ENCODE data around the gene FSTL4.

Gene FSTL4

GRCh38 chr5:133565993-133566392, 46.3 kb downstream of the FSTL4 start:
- ATAC-seq: peak; percentile 33; the same call in 1 of the 3 replicates
- TF ChIP-seq ZC3H10 (CRISPR knock-in tag; IDR thresholded peaks at IDR 0.05) (no peak), ZNF70 (CRISPR knock-in tag; IDR thresholded peaks at IDR 0.05) (no peak), ZFP3 (CRISPR knock-in tag; IDR thresholded peaks at IDR 0.05) (no peak), PPARA (CRISPR knock-in tag; IDR thresholded peaks at IDR 0.05; ENCODE audit: borderline replicate concordance) (no peak), ZNF565 (CRISPR knock-in tag; conservative IDR thresholded peaks at IDR 0.05; ENCODE audit: low read depth) (no peak), SNAI2 (CRISPR knock-in tag; IDR thresholded peaks at IDR 0.05) (no peak), CSDC2 (CRISPR knock-in tag; IDR thresholded peaks at IDR 0.05) (no peak), RARB (CRISPR knock-in tag; IDR thresholded peaks at IDR 0.05) (no peak), OSR1 (CRISPR knock-in tag; IDR thresholded peaks at IDR 0.05) (no peak), ESRRG (CRISPR knock-in tag; IDR thresholded peaks at IDR 0.05) (no peak)

DNA sequence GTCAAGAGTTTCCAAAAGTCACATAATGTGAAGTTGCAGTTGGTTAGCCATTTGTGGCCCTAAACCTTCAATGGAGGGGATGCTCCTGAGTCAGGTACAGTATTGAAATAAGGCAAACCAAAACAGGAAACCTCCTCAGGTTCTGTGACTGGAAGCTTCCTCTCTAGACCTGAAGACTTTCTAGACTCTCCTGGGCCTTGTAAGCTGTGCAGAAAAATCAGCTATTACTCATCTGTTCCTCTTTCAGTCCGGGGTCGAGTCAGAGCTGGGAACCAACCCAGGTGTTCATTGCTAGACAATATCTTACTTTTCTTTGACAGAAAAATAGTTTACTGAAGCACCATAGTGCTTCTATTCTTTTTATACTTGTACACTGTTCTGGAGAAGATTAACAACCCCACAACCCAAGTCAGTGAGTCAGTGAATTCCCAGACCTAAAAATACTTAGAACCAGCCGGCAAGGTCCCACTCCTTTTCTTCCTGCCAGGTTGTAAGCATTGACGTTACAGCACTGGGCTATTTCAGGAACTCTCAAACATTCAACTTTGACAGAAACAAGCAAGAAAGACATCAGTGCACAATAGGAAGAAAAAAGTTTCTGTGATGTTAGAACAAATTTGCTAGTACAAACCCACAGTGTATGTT, 47.3 kb downstream of the FSTL4 start:
- TF ChIP-seq CSRNP3 (CRISPR knock-in tag; IDR thresholded peaks at IDR 0.05) (no peak), POU6F1 (CRISPR knock-in tag; IDR thresholded peaks at IDR 0.05; ENCODE audit: borderline replicate concordance, low read depth) (no peak), BACH2 (CRISPR knock-in tag; IDR thresholded peaks at IDR 0.05; ENCODE audit: borderline replicate concordance) (no peak), SNAI2 (CRISPR knock-in tag; IDR thresholded peaks at IDR 0.05) (no peak), TOX (CRISPR knock-in tag; IDR thresholded peaks at IDR 0.05; ENCODE audit: borderline replicate concordance) (no peak), ISL1 (CRISPR knock-in tag; IDR thresholded peaks at IDR 0.05) (no peak), PATZ1 (CRISPR knock-in tag; IDR thresholded peaks at IDR 0.05; ENCODE audit: borderline replicate concordance) (no peak), TSHZ2 (CRISPR knock-in tag; IDR thresholded peaks at IDR 0.05) (no peak), RARB (CRISPR knock-in tag; IDR thresholded peaks at IDR 0.05) (no peak), ZNF70 (CRISPR knock-in tag; IDR thresholded peaks at IDR 0.05) (no peak), ESRRG (CRISPR knock-in tag; IDR thresholded peaks at IDR 0.05) (no peak), ZC3H10 (CRISPR knock-in tag; IDR thresholded peaks at IDR 0.05) (no peak), TCF4 (CRISPR knock-in tag; IDR thresholded peaks at IDR 0.05; ENCODE audit: borderline replicate concordance) (no peak), GLIS3 (CRISPR knock-in tag; IDR thresholded peaks at IDR 0.05) (no peak), PPARA (CRISPR knock-in tag; IDR thresholded peaks at IDR 0.05; ENCODE audit: borderline replicate concordance) (no peak)
- no peak for ATAC-seq

DNA sequence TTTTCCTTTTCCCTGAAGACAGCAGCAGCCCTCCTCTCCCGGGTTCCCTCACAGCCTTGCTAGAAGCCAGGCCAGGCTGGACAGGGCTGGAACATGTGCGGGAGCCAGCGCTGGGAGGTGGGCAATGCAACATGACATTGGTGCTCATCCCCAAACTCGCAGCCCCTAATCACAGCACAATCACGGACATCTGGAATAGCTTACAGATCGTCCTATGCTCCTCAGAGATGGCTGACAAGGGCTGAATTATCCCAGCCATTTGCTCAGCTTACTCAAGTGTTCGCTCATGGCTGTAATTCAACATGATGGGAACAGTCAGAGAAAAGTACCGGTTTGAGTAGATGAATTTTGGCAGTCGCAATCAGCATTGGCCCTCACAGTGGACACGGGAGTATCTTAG, 49.8 kb downstream of the FSTL4 start:
- TF ChIP-seq TSHZ2 (CRISPR knock-in tag; IDR thresholded peaks at IDR 0.05): no peak
- peak; percentile 63; the same call in 1 of the 2 replicates for TF ChIP-seq TCF4 (CRISPR knock-in tag; IDR thresholded peaks at IDR 0.05; ENCODE audit: borderline replicate concordance)
- no peak for TF ChIP-seq TOX (CRISPR knock-in tag; IDR thresholded peaks at IDR 0.05; ENCODE audit: borderline replicate concordance)
- no peak; the same call in 2 of the 3 replicates for ATAC-seq
